Transverse colon (tissue), 4 donors: Measurements from ENCODE around the gene SNIP1. TPM values are rescaled to one million over a fixed set of nuclear protein-coding genes. Genes with fewer than 3 reads are reported as not detected.
"Not testable (repeated sequence)": the region's sequence is repeated elsewhere in the genome, so short reads cannot be mapped to it uniquely, and the experiment has no call there.

Experiments
- DNase-seq: peaks from one replicate; pipeline ENCODE4 v3.0.0-alpha.2; 2019
- H3K27ac ChIP-seq, 4 donors: fragments of 200-600 bp; sonication (generic); 2 replicates each; pipeline ENCODE4 v1.5.1; 2016 to 2018; ENCODE audit warnings: inconsistent platforms in 4 of 4
- H3K27me3 ChIP-seq: fragments of 200-600 bp; sonication (generic); 2 replicates; pipeline ENCODE4 v1.5.1; 2017; ENCODE audit warnings: inconsistent platforms
- H3K36me3 ChIP-seq, 4 donors: fragments of 200-600 bp; sonication (generic); 2 replicates each; pipeline ENCODE4 v1.5.1; 2017 to 2019; ENCODE audit warnings: inconsistent platforms in 4 of 4
- H3K4me1 ChIP-seq, 4 donors: fragments of 200-600 bp; sonication (generic); 2 replicates each; pipeline ENCODE4 v1.5.1; 2017 to 2020; ENCODE audit warnings: inconsistent platforms in 4 of 4
- H3K4me3 ChIP-seq, 4 donors: fragments of 200-600 bp; sonication (generic); 1 replicate in 1 of 4; 2 replicates in 3 of 4; pipeline versions ENCODE4 v1.5.1 to v1.6.1; 2017 to 2019; ENCODE audit warnings: inconsistent platforms in 4 of 4
- H3K9me3 ChIP-seq, 2 donors: fragments of 200-600 bp; sonication (generic); 2 replicates each; pipeline ENCODE4 v1.5.1; 2017 to 2019; ENCODE audit warnings: inconsistent platforms in 2 of 2
- CTCF ChIP-seq, 5 experiments: fragments of 200-600 bp in 3 of 5; fragments of 450-650 bp in 2 of 5; sonication (generic) in 3 of 5; IDR thresholded peaks; 1 replicate in 2 of 5; 2 replicates in 3 of 5; pipeline ENCODE4 v1.5.1; 2016 to 2017; ENCODE audit warnings: antibody characterized with exemption in 5 of 5, inconsistent platforms in 3 of 5, mild to moderate bottlenecking in 2 of 5, moderate library complexity in 1 of 5
- EP300 ChIP-seq: sonication (generic); formaldehyde crosslinking; IDR thresholded peaks from one replicate; pipeline ENCODE4 v1.6.1; 2017; ENCODE audit warnings: antibody characterized with exemption, low read depth
- POLR2A ChIP-seq: fragments of 450-650 bp; IDR thresholded peaks from one replicate; pipeline ENCODE4 v1.6.1; 2016; ENCODE audit warnings: antibody characterized with exemption, mild to moderate bottlenecking, moderate library complexity
- POLR2AphosphoS5 ChIP-seq, 3 donors: sonication (generic); formaldehyde crosslinking; IDR thresholded peaks; one replicate each; pipeline ENCODE4 v1.6.1; 2016; ENCODE audit warnings: antibody characterized with exemption in 3 of 3
- WGBS, 2 donors: methylation state at CpG; one replicate each; pipeline ENCODE4 v1.1.5; 2018; ENCODE audit warnings: low coverage in 1 of 2; 5-methylcytosine and 5-hydroxymethylcytosine counted together
- in situ Hi-C, 4 donors: fragments of 200-750 bp; cut with MboI; loops; one replicate each; pipeline versions ENCODE4 v1.15.0 to v1.15.1; 2017; ENCODE audit warnings: low sequenced_read_pairs in 3 of 4, low pct_ligation_motif_present in 1 of 4, low pct_unique_long_range_greater_than_20kb in 1 of 4
- intact Hi-C: fragments of 100-400 bp; cut with DNase I; formaldehyde crosslinking; loops from one replicate; pipeline ENCODE4 v1.15.1; 2023; ENCODE audit warnings: low total_unique reads
- total RNA-seq, 4 donors: library from RNA; depleted of rRNA; stranded (reverse); fragments of >200 nt; gene quantifications; one replicate each; pipeline ENCODE4 v1.1.0, GENCODE V29; 2016

SNIP1 gene
- total RNA-seq, 4 donors from 2014 or later = 9.0 to 175 (median 18.6) TPM

- Histone ChIP-seq H3K36me3 (peaks cover 0 to 33% (median 11%) of the 10 kb centered on the region in 4 donors), H3K27ac (no peak overlapping the region), H3K9me3 (no peaks in the 10 kb centered on the region), H3K27me3 (no peaks in the 10 kb centered on the region), H3K4me1 (no peaks in the 10 kb centered on the region), H3K4me3 (no peak overlapping the region)
- in situ Hi-C loops (no loop called here), intact Hi-C loops (no loop called here)
- no peak for TF ChIP-seq POLR2A
- no peak for TF ChIP-seq POLR2AphosphoS5 (IDR thresholded peaks at IDR 0.05)
- no peak for TF ChIP-seq CTCF (IDR thresholded peaks at IDR 0.05)
- no peak for TF ChIP-seq EP300
- WGBS, 2 donors = 64 to 75% methylated on average over 3 to 5 of the region's 5 CpGs
- DNase-seq = no peak
These were observed 9.1 kb downstream of the SNIP1 start for GRCh38 chr1:37545019-37545418.

GRCh38 chr1:37544530-37544929 lies 9.6 kb downstream of the SNIP1 start:
- Histone ChIP-seq H3K27me3 (no peaks in the 10 kb centered on the region), H3K4me1 (no peaks in the 10 kb centered on the region), H3K9me3 (no peaks in the 10 kb centered on the region), H3K4me3 (no peak overlapping the region), H3K27ac (no peak overlapping the region), H3K36me3 (peaks cover 0 to 37% (median 12%) of the 10 kb centered on the region in 4 donors)
- in situ Hi-C loops (no loop called here), intact Hi-C loops (no loop called here)
- TF ChIP-seq POLR2A (no peak), CTCF (IDR thresholded peaks at IDR 0.05) (no peak), POLR2AphosphoS5 (IDR thresholded peaks at IDR 0.05) (no peak), EP300 (no peak)
- no peak for DNase-seq
- WGBS, 2 donors = 80 to 96% methylated on average over 2 to 21 of the region's 21 CpGs

- intact Hi-C loops = no loop called here
- in situ Hi-C loops = no loop called here
- Histone ChIP-seq H3K4me3 (no peak overlapping the region), H3K9me3 (no peaks in the 10 kb centered on the region), H3K27me3 (no peaks in the 10 kb centered on the region), H3K4me1 (no peaks in the 10 kb centered on the region), H3K36me3 (peaks cover 0 to 54% (median 25%) of the 10 kb centered on the region in 4 donors), H3K27ac (no peak overlapping the region)
- DNase-seq = no peak
- 92 to 95% methylated on average over 18 to 30 of the region's 30 CpGs for WGBS, 2 donors
- TF ChIP-seq POLR2A (no peak), POLR2AphosphoS5 (IDR thresholded peaks at IDR 0.05) (no peak), EP300 (no peak), CTCF (IDR thresholded peaks at IDR 0.05) (no peak)
These were observed 13.9 kb downstream of the SNIP1 start for GRCh38 chr1:37540036-37540785.

- H3K9me3 ChIP-seq, H3K4me3 ChIP-seq, H3K27ac ChIP-seq, H3K4me1 ChIP-seq, in situ Hi-C loops, DNase-seq, H3K27me3 ChIP-seq: not testable (repeated sequence)
- peaks cover 0 to 54% (median 21%) of the 10 kb centered on the region in 4 donors for H3K36me3 ChIP-seq
- 90 to 93% methylated on average over 2 to 10 of the region's 10 CpGs for WGBS, 2 donors
- intact Hi-C loops = loop anchor here (2.0 kb wide), 1 partner anchor 36 kb away; no protein-coding TSS in a partner anchor
These were observed 14.9 kb downstream of the SNIP1 start for GRCh38 chr1:37539154-37539553.
